ENCODE results near the gene GFRA1. TPM values are rescaled to one million over a fixed set of nuclear protein-coding genes. Genes with fewer than 3 reads are reported as not detected.

Gene GFRA1
- total RNA-seq, 1 experiment from 2014 or later: 0.30 TPM

- Histone ChIP-seq H3K36me3 (ENCODE audit: control insufficient read depth in 1 of 2, insufficient read depth in 2 of 2, low read length in 2 of 2) (no peaks in the 10 kb centered on the region), H4K20me1 (ENCODE audit: insufficient read depth) (no peaks in the 10 kb centered on the region), H3K4me3 (replicated peaks in 1 of 2; ENCODE audit: low read depth in 1 of 2, low read length in 2 of 2) (no peak overlapping the region), H3K9ac (ENCODE audit: low read length) (no peak overlapping the region), H3K9me2 (ENCODE audit: insufficient read depth) (no peaks in the 10 kb centered on the region), H3K27me3 (ENCODE audit: insufficient read depth, low read length) (peaks cover 79% of the 10 kb centered on the region), H2AFZ (ENCODE audit: low read depth, low read length, poor library complexity, severe bottlenecking) (no peak overlapping the region), H3K27ac (ENCODE audit: low read depth, low read length) (no peak overlapping the region), H3K4me1 (ENCODE audit: control insufficient read depth in 1 of 2, insufficient read depth in 2 of 2, low read length in 2 of 2) (no peaks in the 10 kb centered on the region), H3K79me2 (ENCODE audit: insufficient read depth, low read length) (no peaks in the 10 kb centered on the region), H3K4me2 (ENCODE audit: low read length) (no peak overlapping the region), H3K9me3 (ENCODE audit: control insufficient read depth in 1 of 2, insufficient read depth in 1 of 2, low read depth in 1 of 2, low read length in 2 of 2) (no peaks in the 10 kb centered on the region)
- DNase-seq (ENCODE audit: low read depth, low spot score) (no peak), ATAC-seq (no peak)
- ChIA-PET RAD21 (ENCODE audit: low non-redundant PET in 1 of 2, low total read pairs in 2 of 2, uncharacterized antibody in 2 of 2, unreplicated experiment in 2 of 2) (no interaction called here), POLR2A (no interaction called here), CTCF (no interaction called here)
- BruUV-seq (replicated peaks): no TSS peak
- intact Hi-C loops (cut with micrococcal nuclease): no loop called here
- TF ChIP-seq RAD21 (IDR thresholded peaks at IDR 0.05; ENCODE audit: low read depth) (no peak), EZH2phosphoT487 (IDR thresholded peaks at IDR 0.05; ENCODE audit: borderline replicate concordance) (no peak), SIN3A (IDR thresholded peaks at IDR 0.05; ENCODE audit: low read depth) (no peak), CTCF (IDR thresholded peaks at IDR 0.05 in 2 of 3, conservative IDR thresholded peaks at IDR 0.05 in 1 of 3; ENCODE audit: borderline replicate concordance in 1 of 3, insufficient read depth in 1 of 3, low read depth in 2 of 3, low read length in 2 of 3) (no peak), SRF (IDR thresholded peaks at IDR 0.05; ENCODE audit: low read depth) (no peak), SP1 (IDR thresholded peaks at IDR 0.05; ENCODE audit: low read depth) (no peak)
These were observed 176.5 kb downstream of the GFRA1 start for GRCh38 chr10:116096526-116096925.

GRCh38 chr10:116094356-116094755 lies 178.7 kb downstream of the GFRA1 start:
- CTCF ChIA-PET: no interaction called here
- RAD21 ChIA-PET (ENCODE audit: low non-redundant PET in 1 of 2, low total read pairs in 2 of 2, uncharacterized antibody in 2 of 2, unreplicated experiment in 2 of 2): no interaction called here
- ATAC-seq: no peak

More at GRCh38 chr10:116094356-116094755, 178.7 kb downstream of the GFRA1 start:
- BruUV-seq (replicated peaks): no TSS peak
- Histone ChIP-seq H2AFZ (ENCODE audit: low read depth, low read length, poor library complexity, severe bottlenecking) (no peak overlapping the region), H3K4me2 (ENCODE audit: low read length) (no peak overlapping the region), H3K4me3 (replicated peaks in 1 of 2; ENCODE audit: low read depth in 1 of 2, low read length in 2 of 2) (no peak overlapping the region), H4K20me1 (ENCODE audit: insufficient read depth) (no peaks in the 10 kb centered on the region), H3K4me1 (ENCODE audit: control insufficient read depth in 1 of 2, insufficient read depth in 2 of 2, low read length in 2 of 2) (no peaks in the 10 kb centered on the region), H3K9me2 (ENCODE audit: insufficient read depth) (no peaks in the 10 kb centered on the region), H3K9ac (ENCODE audit: low read length) (no peak overlapping the region), H3K27me3 (ENCODE audit: insufficient read depth, low read length) (peaks cover 90% of the 10 kb centered on the region), H3K27ac (ENCODE audit: low read depth, low read length) (no peak overlapping the region), H3K36me3 (ENCODE audit: control insufficient read depth in 1 of 2, insufficient read depth in 2 of 2, low read length in 2 of 2) (no peaks in the 10 kb centered on the region), H3K9me3 (ENCODE audit: control insufficient read depth in 1 of 2, insufficient read depth in 1 of 2, low read depth in 1 of 2, low read length in 2 of 2) (no peaks in the 10 kb centered on the region), H3K79me2 (ENCODE audit: insufficient read depth, low read length) (no peaks in the 10 kb centered on the region)
- intact Hi-C loops (cut with micrococcal nuclease): no loop called here
- POLR2A ChIA-PET: no interaction called here
- no peak for DNase-seq (ENCODE audit: low read depth, low spot score)
- TF ChIP-seq JUND (IDR thresholded peaks at IDR 0.05): no peak
- no peak for TF ChIP-seq SP1 (IDR thresholded peaks at IDR 0.05; ENCODE audit: low read depth)
- TF ChIP-seq EZH2 (IDR thresholded peaks at IDR 0.05): no peak
- TF ChIP-seq EZH2phosphoT487 (IDR thresholded peaks at IDR 0.05; ENCODE audit: borderline replicate concordance): no peak
- TF ChIP-seq REST (IDR thresholded peaks at IDR 0.05; ENCODE audit: low read depth): no peak
- no peak for TF ChIP-seq ZNF274 (IDR thresholded peaks at IDR 0.05; ENCODE audit: low read depth, low read length)
- TF ChIP-seq CEBPB (IDR thresholded peaks at IDR 0.05; ENCODE audit: low read depth): no peak
- no peak for TF ChIP-seq EGR1 (IDR thresholded peaks at IDR 0.05; ENCODE audit: low read depth)
- TF ChIP-seq ZFX (IDR thresholded peaks at IDR 0.05): no peak
- no peak for TF ChIP-seq FOSL1 (IDR thresholded peaks at IDR 0.05; ENCODE audit: low read depth)
- TF ChIP-seq POLR2A (IDR thresholded peaks at IDR 0.05; ENCODE audit: borderline replicate concordance, extremely low read depth, insufficient read depth, insufficient read length): no peak
